GM18502 (cell line): ENCODE measurements around the gene BMERB1.
"Not testable (repeated sequence)": the region's sequence is repeated elsewhere in the genome, so short reads cannot be mapped to it uniquely, and the experiment has no call there.

Source experiments
- ATAC-seq: cut with Tn5 transposase; IDR thresholded peaks from one replicate; pipeline ENCODE4 v1.9.1; 2021; ENCODE audit warnings: mild to moderate bottlenecking; ENCODE audit not compliant: unreplicated experiment, poor library complexity

The BMERB1 gene

GRCh38 chr16:15421696-15422095 lies 12.7 kb upstream of the BMERB1 start:
- ATAC-seq, result not testable (repeated sequence)

- no peak for ATAC-seq
Observed at GRCh38 chr16:15422222-15422621, 12.2 kb upstream of the BMERB1 start.

- no peak for ATAC-seq
Observed at GRCh38 chr16:15425861-15426260, 8.5 kb upstream of the BMERB1 start.

- no peak for ATAC-seq
Observed at GRCh38 chr16:15426796-15427195, 7.6 kb upstream of the BMERB1 start.

- no peak for ATAC-seq
Observed at GRCh38 chr16:15427648-15428239, 6.6 kb upstream of the BMERB1 start.

GRCh38 chr16:15430884-15431283 lies 3.5 kb upstream of the BMERB1 start:
- not testable (repeated sequence) for ATAC-seq

- ATAC-seq, result no peak
Observed at GRCh38 chr16:15434079-15434424, 336 bp upstream of the BMERB1 start.

GRCh38 chr16:15435216-15435864 lies 952 bp downstream of the BMERB1 start:
- ATAC-seq, result no peak

- no peak for ATAC-seq
Observed at GRCh38 chr16:15439102-15439501, 4.7 kb downstream of the BMERB1 start.

- ATAC-seq, result no peak
Observed at GRCh38 chr16:15439521-15439920, 5.1 kb downstream of the BMERB1 start.

GRCh38 chr16:15440852-15441251 lies 6.5 kb downstream of the BMERB1 start:
- no peak for ATAC-seq

GRCh38 chr16:15442140-15442539 lies 7.8 kb downstream of the BMERB1 start:
- not testable (repeated sequence) for ATAC-seq

- no peak for ATAC-seq
Observed at GRCh38 chr16:15443753-15444152, 9.4 kb downstream of the BMERB1 start.

GRCh38 chr16:15444264-15444663 lies 9.9 kb downstream of the BMERB1 start:
- no peak for ATAC-seq

- no peak for ATAC-seq
Observed at GRCh38 chr16:15445450-15445849, 11.1 kb downstream of the BMERB1 start.

GRCh38 chr16:15446901-15447300 lies 12.5 kb downstream of the BMERB1 start:
- ATAC-seq, result no peak

GRCh38 chr16:15450624-15451023 lies 16.2 kb downstream of the BMERB1 start:
- no peak for ATAC-seq

- ATAC-seq, result no peak
Observed at GRCh38 chr16:15451098-15451731, 16.8 kb downstream of the BMERB1 start.

- no peak for ATAC-seq
Observed at GRCh38 chr16:15452246-15452855, 18.0 kb downstream of the BMERB1 start.

- ATAC-seq, result not testable (repeated sequence)
Observed at GRCh38 chr16:15453296-15453695, 18.9 kb downstream of the BMERB1 start.

GRCh38 chr16:15454933-15455332 lies 20.5 kb downstream of the BMERB1 start:
- ATAC-seq, result not testable (repeated sequence)
